ENCODE data around the gene ANO4. TPM values are rescaled to one million over a fixed set of nuclear protein-coding genes. Genes with fewer than 3 reads are reported as not detected.

ANO4 gene
- total and polyA plus RNA-seq, 8 donors = 2.0 to 6.9 (median 4.7) TPM; not detected in 1

DNA sequence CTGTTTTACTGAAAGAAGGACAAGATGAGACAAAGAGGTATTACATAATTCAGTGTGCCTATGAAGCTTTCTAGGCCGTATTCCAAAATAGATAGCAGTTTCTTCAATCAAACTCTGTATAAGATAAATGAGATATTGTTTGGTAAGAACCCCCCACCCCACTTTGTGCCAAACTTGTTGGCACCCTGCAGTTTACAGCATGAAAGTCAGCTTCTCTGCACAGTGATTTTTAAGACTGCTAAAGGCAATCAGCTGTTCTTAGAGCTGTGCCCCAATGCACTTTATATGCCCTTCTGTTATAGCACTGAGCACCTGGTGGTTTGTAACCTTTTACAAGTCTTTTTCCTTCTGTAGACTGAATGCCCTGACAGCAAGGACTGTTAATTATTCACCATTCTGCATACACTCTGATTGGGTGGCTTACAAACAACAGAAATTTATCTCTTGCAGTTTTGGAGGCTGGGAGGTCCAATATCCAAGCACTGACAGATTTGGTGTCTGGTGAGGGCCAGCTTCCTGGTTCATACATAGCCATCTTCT is 76.7 kb downstream of the ANO4 start:
- Histone ChIP-seq H3K27ac (no peak overlapping the region), H3K36me3 (no peaks in the 10 kb centered on the region), H3K4me3 (no peak overlapping the region), H3K9me3 (peaks cover 0 to 10% of the 10 kb centered on the region in 2 donors), H3K4me1 (no peaks in the 10 kb centered on the region), H3K27me3 (no peaks in the 10 kb centered on the region)
- intact Hi-C loops (cut with DNase I) = no loop called here
- ATAC-seq (no peak), DNase-seq (no peak)
- TF ChIP-seq, protein P1, sequence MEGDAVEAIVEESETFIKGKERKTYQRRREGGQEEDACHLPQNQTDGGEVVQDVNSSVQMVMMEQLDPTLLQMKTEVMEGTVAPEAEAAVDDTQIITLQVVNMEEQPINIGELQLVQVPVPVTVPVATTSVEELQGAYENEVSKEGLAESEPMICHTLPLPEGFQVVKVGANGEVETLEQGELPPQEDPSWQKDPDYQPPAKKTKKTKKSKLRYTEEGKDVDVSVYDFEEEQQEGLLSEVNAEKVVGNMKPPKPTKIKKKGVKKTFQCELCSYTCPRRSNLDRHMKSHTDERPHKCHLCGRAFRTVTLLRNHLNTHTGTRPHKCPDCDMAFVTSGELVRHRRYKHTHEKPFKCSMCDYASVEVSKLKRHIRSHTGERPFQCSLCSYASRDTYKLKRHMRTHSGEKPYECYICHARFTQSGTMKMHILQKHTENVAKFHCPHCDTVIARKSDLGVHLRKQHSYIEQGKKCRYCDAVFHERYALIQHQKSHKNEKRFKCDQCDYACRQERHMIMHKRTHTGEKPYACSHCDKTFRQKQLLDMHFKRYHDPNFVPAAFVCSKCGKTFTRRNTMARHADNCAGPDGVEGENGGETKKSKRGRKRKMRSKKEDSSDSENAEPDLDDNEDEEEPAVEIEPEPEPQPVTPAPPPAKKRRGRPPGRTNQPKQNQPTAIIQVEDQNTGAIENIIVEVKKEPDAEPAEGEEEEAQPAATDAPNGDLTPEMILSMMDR (IDR thresholded peaks at IDR 0.05) = no peak

DNA sequence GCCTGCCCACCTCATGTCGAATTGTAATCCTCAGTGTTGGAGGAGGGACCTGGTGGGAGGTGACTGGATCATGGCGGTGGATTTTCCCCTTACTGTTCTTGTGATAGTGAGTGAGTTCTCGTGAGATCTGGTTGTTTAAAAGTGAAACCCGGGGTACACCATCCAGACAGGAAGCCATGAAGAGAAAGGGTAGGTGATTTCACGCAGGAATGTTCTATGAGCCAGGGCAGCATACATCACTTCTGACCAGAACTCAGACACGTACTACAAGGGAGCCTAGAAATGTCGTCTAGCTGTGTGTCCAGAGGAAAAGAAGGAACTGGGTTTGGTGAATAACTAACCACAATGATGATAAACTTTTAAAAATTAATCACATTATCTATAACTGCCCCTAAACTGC is 80.6 kb downstream of the ANO4 start:
- Histone ChIP-seq H3K36me3 (no peaks in the 10 kb centered on the region), H3K27me3 (no peaks in the 10 kb centered on the region), H3K4me1 (no peaks in the 10 kb centered on the region), H3K4me3 (no peak overlapping the region), H3K9me3 (peaks cover 0 to 10% of the 10 kb centered on the region in 2 donors), H3K27ac (no peak overlapping the region)
- no peak for DNase-seq
- TF ChIP-seq, protein P1 (IDR thresholded peaks at IDR 0.05) = no peak
- ATAC-seq = no peak
- intact Hi-C loops (cut with DNase I) = no loop called here

DNA sequence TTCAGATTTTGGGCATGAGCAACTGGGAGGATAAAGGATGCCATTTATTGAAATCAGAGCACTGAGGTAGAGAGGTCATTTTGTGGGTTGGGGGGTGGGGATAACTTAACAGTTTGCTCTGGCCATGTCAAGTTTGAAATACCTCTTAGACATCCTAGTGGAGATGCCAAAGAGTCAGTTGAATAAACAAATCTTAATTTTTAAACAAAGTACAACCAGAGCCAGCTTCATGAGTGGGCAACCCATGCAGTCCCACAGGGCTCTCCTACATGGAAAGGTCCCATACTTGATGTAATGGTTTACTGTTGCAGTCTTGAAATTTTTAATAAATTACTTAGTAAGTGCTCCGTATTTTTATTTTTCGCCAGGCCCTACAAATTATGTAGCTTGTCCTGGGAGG is 81.2 kb downstream of the ANO4 start:
- H3K27ac ChIP-seq = no peak overlapping the region
- H3K36me3 ChIP-seq = no peaks in the 10 kb centered on the region
- H3K9me3 ChIP-seq = peaks cover 0 to 10% of the 10 kb centered on the region in 2 donors
- DNase-seq (no peak), ATAC-seq (no peak)
- H3K4me3 ChIP-seq = no peak overlapping the region
- TF ChIP-seq, protein P1 (IDR thresholded peaks at IDR 0.05) = no peak
- intact Hi-C loops (cut with DNase I) = no loop called here
- H3K27me3 ChIP-seq = no peaks in the 10 kb centered on the region
- H3K4me1 ChIP-seq = no peaks in the 10 kb centered on the region

DNA sequence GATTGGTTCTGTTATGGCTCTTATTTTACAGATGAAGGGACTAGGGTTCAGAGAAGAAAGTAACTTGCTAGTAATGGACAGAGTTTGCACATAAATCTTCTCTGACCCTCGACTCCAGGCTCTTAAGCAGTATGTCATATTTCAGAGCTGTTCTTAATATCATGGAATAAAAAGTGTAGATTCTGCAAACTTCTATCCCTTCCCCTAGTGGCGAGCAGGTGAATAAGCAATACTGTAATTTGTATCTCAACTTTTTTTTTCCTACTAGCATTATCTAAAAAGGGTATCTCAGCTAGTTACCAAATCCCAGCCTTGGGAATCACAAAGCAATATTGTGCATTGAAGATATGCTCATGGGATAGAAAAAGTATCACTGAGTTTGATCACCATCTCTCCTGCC is 83.2 kb downstream of the ANO4 start:
- Histone ChIP-seq H3K27me3 (no peaks in the 10 kb centered on the region), H3K4me3 (no peak overlapping the region), H3K4me1 (no peaks in the 10 kb centered on the region), H3K36me3 (no peaks in the 10 kb centered on the region), H3K9me3 (peaks cover 0 to 10% of the 10 kb centered on the region in 2 donors), H3K27ac (no peak overlapping the region)
- TF ChIP-seq, protein P1 (IDR thresholded peaks at IDR 0.05) = no peak
- intact Hi-C loops (cut with DNase I) = no loop called here
- DNase-seq (no peak), ATAC-seq (no peak)

DNA sequence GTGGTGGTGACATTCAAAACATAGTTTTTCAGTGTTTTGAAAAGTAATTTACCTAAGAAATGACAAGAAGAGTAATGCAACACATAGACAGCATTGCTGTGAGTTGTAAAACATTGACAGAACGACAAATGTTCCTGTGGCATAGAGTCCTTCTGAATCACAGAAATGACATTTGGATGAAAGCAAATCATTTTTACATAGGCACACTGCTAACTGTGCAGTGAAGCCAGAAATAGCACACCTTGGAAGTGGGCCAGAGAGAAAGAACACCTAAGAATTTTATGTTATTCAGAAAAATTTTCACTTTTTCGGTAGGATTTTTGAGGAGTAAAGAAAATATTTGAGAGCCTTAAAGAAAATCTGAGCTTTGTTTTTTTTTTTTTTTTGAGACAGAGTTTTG is 100.6 kb downstream of the ANO4 start:
- ATAC-seq = no peak

More for the DNA sequence above, 100.6 kb downstream of the ANO4 start:
- intact Hi-C loops (cut with DNase I) = no loop called here
- H3K27me3 ChIP-seq = no peaks in the 10 kb centered on the region
- no peak overlapping the region for H3K27ac ChIP-seq
- TF ChIP-seq, protein P1 (IDR thresholded peaks at IDR 0.05) = no peak
- no peaks in the 10 kb centered on the region for H3K4me1 ChIP-seq
- no peaks in the 10 kb centered on the region for H3K36me3 ChIP-seq
- H3K4me3 ChIP-seq = no peak overlapping the region
- no peaks in the 10 kb centered on the region for H3K9me3 ChIP-seq
- no peak for DNase-seq
